HCT116 (cell line): ENCODE results near the gene LMOD3. TPM values are rescaled to one million over a fixed set of nuclear protein-coding genes. Genes with fewer than 3 reads are reported as not detected.
A peak's percentile ranks its signal among the peaks of the same experiment; 100 is the strongest.

Source experiments
- ATAC-seq: fragments of 200-7000 bp; cut with Tn5 transposase; 2 replicates; pipeline ENCODE4 v1.9.1; 2020; ENCODE audit warnings: mild to moderate bottlenecking, moderate library complexity
- BruUV-seq: library from RNA; stranded (reverse); fragments of 400-500 nt; replicated peaks from 2 replicates; lab custom pipeline; 2021; lab: Mats Ljungman, UMichigan
- CTCF ChIA-PET: fragments of 300-600 bp; sonication (Branson Sonifier 250); formaldehyde crosslinking; loops from one replicate; lab custom pipeline; 2021; ENCODE audit warnings: antibody characterized with exemption; lab: Charles Lee
- POLR2A ChIA-PET: fragments of 300-600, 350-600 bp; sonication (Branson Sonifier 250); formaldehyde crosslinking; loops from one replicate; lab custom pipeline; 2021; ENCODE audit warnings: antibody characterized with exemption; lab: Charles Lee
- RAD21 ChIA-PET, 2 experiments: fragments of 300-600 bp; sonication (Branson Sonifier 250); formaldehyde crosslinking; loops; one replicate each; lab custom pipeline; 2023; ENCODE audit warnings: low total read pairs in 2 of 2; ENCODE audit not compliant: uncharacterized antibody in 2 of 2, unreplicated experiment in 2 of 2, low non-redundant PET in 1 of 2; lab: Charles Lee
- DNase-seq: peaks from one replicate; pipeline ENCODE4 v3.0.0-alpha.2; 2010; ENCODE audit warnings: low read depth, low spot score
- H2AFZ ChIP-seq: fragments of 200-600 bp; shearing (Covaris generic), sonication (generic); 2 replicates; pipeline ENCODE4 v1.6.1; 2017; ENCODE audit warnings: low read depth, mixed run types, mixed read lengths, antibody characterized with exemption, low read length; ENCODE audit not compliant: poor library complexity, severe bottlenecking
- H3K27ac ChIP-seq: 2 replicates; pipeline ENCODE4 v1.5.1; 2012; ENCODE audit warnings: low read depth, low read length
- H3K27me3 ChIP-seq: fragments of 200-600 bp; sonication (generic); 2 replicates; pipeline ENCODE4 v1.6.1; 2016; ENCODE audit warnings: mixed run types, low read length, mixed read lengths; ENCODE audit not compliant: insufficient read depth
- H3K36me3 ChIP-seq, 2 experiments: fragments of 200-500 bp in 1 of 2; fragments of 200-600 bp in 1 of 2; sonication (Bioruptor generic) in 1 of 2; sonication (generic) in 1 of 2; 2 replicates each; pipeline versions ENCODE4 v1.5.1 to v1.6.1; 2014 to 2016; ENCODE audit warnings: low read length in 2 of 2, inconsistent platforms in 1 of 2, mixed read lengths in 1 of 2, mixed run types in 1 of 2; ENCODE audit not compliant: insufficient read depth in 2 of 2, control insufficient read depth in 1 of 2
- H3K4me1 ChIP-seq, 2 experiments: fragments of 200-600 bp in 1 of 2; sonication (generic) in 1 of 2; 2 replicates each; pipeline versions ENCODE4 v1.5.1 to v1.6.1; 2012 to 2017; ENCODE audit warnings: low read length in 2 of 2, inconsistent platforms in 1 of 2, mild to moderate bottlenecking in 1 of 2, mixed read lengths in 1 of 2, mixed run types in 1 of 2, moderate library complexity in 1 of 2; ENCODE audit not compliant: insufficient read depth in 2 of 2, control insufficient read depth in 1 of 2
- H3K4me2 ChIP-seq: fragments of 200-600 bp; sonication (generic); 2 replicates; pipeline ENCODE4 v1.6.1; 2017; ENCODE audit warnings: mixed run types, low read length, mixed read lengths
- H3K4me3 ChIP-seq, 2 experiments: fragments of 200-600 bp in 1 of 2; sonication (generic) in 1 of 2; replicated peaks in 1 of 2; 2 replicates each; pipeline ENCODE4 v1.5.1; 2011 to 2016; ENCODE audit warnings: low read length in 2 of 2, control low read depth in 1 of 2, low read depth in 1 of 2, mild to moderate bottlenecking in 1 of 2, mixed read lengths in 1 of 2, mixed run types in 1 of 2
- H3K79me2 ChIP-seq: fragments of 200-600 bp; sonication (generic); 2 replicates; pipeline ENCODE4 v1.6.1; 2017; ENCODE audit warnings: mild to moderate bottlenecking, mixed run types, low read length, moderate library complexity, mixed read lengths; ENCODE audit not compliant: insufficient read depth
- H3K9ac ChIP-seq: fragments of 200-600 bp; sonication (generic); 2 replicates; pipeline ENCODE4 v1.6.1; 2016; ENCODE audit warnings: low read length, mixed read lengths
- H3K9me2 ChIP-seq: fragments of 200-600 bp; sonication (generic), shearing (Covaris generic); 2 replicates; pipeline ENCODE4 v1.6.1; 2017; ENCODE audit warnings: mixed run types, mild to moderate bottlenecking, moderate library complexity; ENCODE audit not compliant: insufficient read depth
- H3K9me3 ChIP-seq, 2 experiments: fragments of 200-500 bp in 1 of 2; fragments of 200-600 bp in 1 of 2; sonication (Bioruptor generic) in 1 of 2; sonication (generic) in 1 of 2; 2 replicates each; pipeline ENCODE4 v1.6.1; 2014 to 2017; ENCODE audit warnings: low read length in 2 of 2, mixed read lengths in 2 of 2, inconsistent platforms in 1 of 2, low read depth in 1 of 2, mild to moderate bottlenecking in 1 of 2, mixed run types in 1 of 2, moderate library complexity in 1 of 2; ENCODE audit not compliant: control insufficient read depth in 1 of 2, insufficient read depth in 1 of 2
- H4K20me1 ChIP-seq: fragments of 200-600 bp; sonication (generic), shearing (Covaris generic); 2 replicates; pipeline ENCODE4 v1.6.1; 2017; ENCODE audit warnings: mixed run types, mild to moderate bottlenecking, moderate library complexity; ENCODE audit not compliant: insufficient read depth
- CBX3 ChIP-seq: IDR thresholded peaks from 2 replicates; pipeline ENCODE4 v1.6.1; 2012; ENCODE audit warnings: low read depth
- CEBPB ChIP-seq: IDR thresholded peaks from 2 replicates; pipeline ENCODE4 v1.6.1; 2012; ENCODE audit warnings: low read depth
- EGR1 ChIP-seq: IDR thresholded peaks from 2 replicates; pipeline ENCODE4 v1.6.1; 2012; ENCODE audit warnings: low read depth
- ELF1 ChIP-seq: IDR thresholded peaks from 2 replicates; pipeline ENCODE4 v1.6.1; 2012; ENCODE audit warnings: low read depth, borderline replicate concordance
- EZH2 ChIP-seq: fragments of 200-600 bp; sonication (generic); IDR thresholded peaks from 2 replicates; pipeline ENCODE4 v1.6.1; 2017; ENCODE audit warnings: antibody characterized with exemption, mixed run types
- EZH2phosphoT487 ChIP-seq: fragments of 200-600 bp; IDR thresholded peaks from 2 replicates; pipeline ENCODE4 v1.6.1; 2018; ENCODE audit warnings: antibody characterized with exemption, borderline replicate concordance
- FOSL1 ChIP-seq: IDR thresholded peaks from 2 replicates; pipeline ENCODE4 v1.6.1; 2012; ENCODE audit warnings: low read depth
- JUND ChIP-seq: IDR thresholded peaks from 2 replicates; pipeline ENCODE4 v1.6.1; 2012
- POLR2A ChIP-seq: IDR thresholded peaks from 2 replicates; pipeline ENCODE4 v1.7.0; 2011; ENCODE audit warnings: borderline replicate concordance; ENCODE audit not compliant: insufficient read depth, insufficient read length; ENCODE audit errors: extremely low read depth
- POLR2AphosphoS5 ChIP-seq: IDR thresholded peaks from 2 replicates; pipeline ENCODE4 v1.6.1; 2011; ENCODE audit warnings: mild to moderate bottlenecking, low read depth, low read length, moderate library complexity
- RAD21 ChIP-seq: IDR thresholded peaks from 2 replicates; pipeline ENCODE4 v1.6.1; 2012; ENCODE audit warnings: low read depth, mild to moderate bottlenecking
- SP1 ChIP-seq: IDR thresholded peaks from 2 replicates; pipeline ENCODE4 v1.6.1; 2012; ENCODE audit warnings: low read depth
- SRF ChIP-seq: IDR thresholded peaks from 2 replicates; pipeline ENCODE4 v1.6.1; 2012; ENCODE audit warnings: low read depth
- TCF7L2 ChIP-seq: IDR thresholded peaks from 2 replicates; pipeline ENCODE4 v1.7.0; 2011; ENCODE audit warnings: borderline replicate concordance, inconsistent platforms; ENCODE audit not compliant: insufficient read depth, insufficient read length; ENCODE audit errors: extremely low read depth
- ZFX ChIP-seq: fragments of 450-650 bp; IDR thresholded peaks from 2 replicates; pipeline ENCODE4 v1.6.1; 2017
- ZNF274 ChIP-seq: fragments of 200-500 bp; sonication (Bioruptor generic); IDR thresholded peaks from 2 replicates; pipeline ENCODE4 v1.6.1; 2014; ENCODE audit warnings: mild to moderate bottlenecking, low read depth, low read length, inconsistent platforms
- intact Hi-C: fragments of 100-400 bp; cut with micrococcal nuclease; formaldehyde crosslinking; loops from 2 replicates; pipeline ENCODE4 v1.10.0; 2022
- total RNA-seq: library from RNA; stranded (reverse); gene quantifications from one replicate; pipeline ENCODE4 v1.2.1, GENCODE V29; 2021; ENCODE audit not compliant: unreplicated experiment
- TF ChIP-seq, protein P1 (sequence below): IDR thresholded peaks from 2 replicates; pipeline ENCODE4 v1.6.1; 2011; ENCODE audit warnings: mild to moderate bottlenecking, low read length, moderate library complexity; ENCODE audit not compliant: insufficient replicate concordance; ENCODE audit errors: extremely low read depth
- TF ChIP-seq, protein P2 (sequence below), 3 experiments: fragments of 200-600 bp in 1 of 3; sonication (generic) in 1 of 3; IDR thresholded peaks in 2 of 3; conservative IDR thresholded peaks in 1 of 3; 2 replicates each; pipeline ENCODE4 v1.5.1; 2012 to 2017; ENCODE audit warnings: low read depth in 2 of 3, low read length in 2 of 3, antibody characterized with exemption in 1 of 3, borderline replicate concordance in 1 of 3, control low read depth in 1 of 3, mild to moderate bottlenecking in 1 of 3, mixed read lengths in 1 of 3, mixed run types in 1 of 3, moderate library complexity in 1 of 3; ENCODE audit not compliant: insufficient read depth in 1 of 3
- TF ChIP-seq, protein P3 (sequence below): IDR thresholded peaks from 2 replicates; pipeline ENCODE4 v1.6.1; 2012
- TF ChIP-seq, protein P4 (sequence below): IDR thresholded peaks from 2 replicates; pipeline ENCODE4 v1.6.1; 2012; ENCODE audit warnings: low read depth

The LMOD3 gene
- total RNA-seq, 1 experiment from 2014 or later = not detected

DNA sequence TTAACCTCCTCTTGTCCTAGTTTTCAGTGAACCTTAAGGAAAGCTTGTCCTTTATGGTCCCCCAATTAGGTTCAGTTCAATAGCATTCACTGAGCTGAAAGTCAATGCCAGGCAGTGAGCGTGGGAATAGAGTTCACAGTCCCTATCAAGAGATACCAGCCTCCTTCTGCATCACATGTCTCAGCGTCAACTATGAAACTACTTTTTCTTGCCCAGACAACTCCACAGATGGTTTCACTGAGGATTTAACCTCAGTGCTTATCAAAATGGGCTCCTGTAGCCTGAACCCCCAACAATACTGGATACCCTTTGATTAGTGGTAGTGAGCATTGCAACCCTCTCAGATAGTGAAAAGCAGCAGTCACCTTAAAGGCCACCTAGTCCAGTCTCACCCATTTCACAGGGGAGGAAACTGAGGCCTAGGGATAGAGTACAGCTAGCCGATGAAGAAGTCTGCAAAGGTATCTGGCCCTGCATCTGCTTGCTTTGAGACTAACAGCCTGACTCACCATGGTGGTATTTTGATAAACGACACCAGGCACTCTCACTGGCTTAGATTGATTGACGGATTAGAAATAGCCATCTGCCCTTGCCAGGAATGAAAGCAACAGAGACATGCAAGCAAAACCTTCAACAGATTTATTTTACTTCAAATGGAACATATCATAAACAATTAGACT is 40.7 kb downstream of the LMOD3 start:
- ATAC-seq (no peak), DNase-seq (no peak)
- Histone ChIP-seq H3K9me3 (no peaks in the 10 kb centered on the region), H3K27ac (no peak overlapping the region), H3K9ac (no peak overlapping the region), H3K27me3 (no peaks in the 10 kb centered on the region), H3K9me2 (no peaks in the 10 kb centered on the region), H3K36me3 (no peaks in the 10 kb centered on the region), H3K4me3 (no peak overlapping the region), H3K4me2 (peak overlapping the region; percentile 40), H2AFZ (no peak overlapping the region), H3K4me1 (peaks cover 28 to 58% of the 10 kb centered on the region in 2 experiments), H3K79me2 (peaks cover 43% of the 10 kb centered on the region), H4K20me1 (no peaks in the 10 kb centered on the region)
- intact Hi-C loops = loop anchor here (2.0 kb wide), 1 partner anchor 69 kb away; the partner anchor contains the start of gene EOGT
- POLR2A ChIA-PET = no interaction called here
- BruUV-seq = no TSS peak
- RAD21 ChIA-PET = no interaction called here
- CTCF ChIA-PET = no interaction called here
- no peak for TF ChIP-seq POLR2A
- no peak for TF ChIP-seq CEBPB
- TF ChIP-seq ELF1 = no peak
- peak; percentile 58; the same call in 1 of the 2 replicates for TF ChIP-seq CBX3
- no peak for TF ChIP-seq RAD21
- TF ChIP-seq, protein P1, sequence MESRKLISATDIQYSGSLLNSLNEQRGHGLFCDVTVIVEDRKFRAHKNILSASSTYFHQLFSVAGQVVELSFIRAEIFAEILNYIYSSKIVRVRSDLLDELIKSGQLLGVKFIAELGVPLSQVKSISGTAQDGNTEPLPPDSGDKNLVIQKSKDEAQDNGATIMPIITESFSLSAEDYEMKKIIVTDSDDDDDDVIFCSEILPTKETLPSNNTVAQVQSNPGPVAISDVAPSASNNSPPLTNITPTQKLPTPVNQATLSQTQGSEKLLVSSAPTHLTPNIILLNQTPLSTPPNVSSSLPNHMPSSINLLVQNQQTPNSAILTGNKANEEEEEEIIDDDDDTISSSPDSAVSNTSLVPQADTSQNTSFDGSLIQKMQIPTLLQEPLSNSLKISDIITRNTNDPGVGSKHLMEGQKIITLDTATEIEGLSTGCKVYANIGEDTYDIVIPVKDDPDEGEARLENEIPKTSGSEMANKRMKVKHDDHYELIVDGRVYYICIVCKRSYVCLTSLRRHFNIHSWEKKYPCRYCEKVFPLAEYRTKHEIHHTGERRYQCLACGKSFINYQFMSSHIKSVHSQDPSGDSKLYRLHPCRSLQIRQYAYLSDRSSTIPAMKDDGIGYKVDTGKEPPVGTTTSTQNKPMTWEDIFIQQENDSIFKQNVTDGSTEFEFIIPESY = no peak
- TF ChIP-seq ZNF274 = no peak
- TF ChIP-seq, protein P2, sequence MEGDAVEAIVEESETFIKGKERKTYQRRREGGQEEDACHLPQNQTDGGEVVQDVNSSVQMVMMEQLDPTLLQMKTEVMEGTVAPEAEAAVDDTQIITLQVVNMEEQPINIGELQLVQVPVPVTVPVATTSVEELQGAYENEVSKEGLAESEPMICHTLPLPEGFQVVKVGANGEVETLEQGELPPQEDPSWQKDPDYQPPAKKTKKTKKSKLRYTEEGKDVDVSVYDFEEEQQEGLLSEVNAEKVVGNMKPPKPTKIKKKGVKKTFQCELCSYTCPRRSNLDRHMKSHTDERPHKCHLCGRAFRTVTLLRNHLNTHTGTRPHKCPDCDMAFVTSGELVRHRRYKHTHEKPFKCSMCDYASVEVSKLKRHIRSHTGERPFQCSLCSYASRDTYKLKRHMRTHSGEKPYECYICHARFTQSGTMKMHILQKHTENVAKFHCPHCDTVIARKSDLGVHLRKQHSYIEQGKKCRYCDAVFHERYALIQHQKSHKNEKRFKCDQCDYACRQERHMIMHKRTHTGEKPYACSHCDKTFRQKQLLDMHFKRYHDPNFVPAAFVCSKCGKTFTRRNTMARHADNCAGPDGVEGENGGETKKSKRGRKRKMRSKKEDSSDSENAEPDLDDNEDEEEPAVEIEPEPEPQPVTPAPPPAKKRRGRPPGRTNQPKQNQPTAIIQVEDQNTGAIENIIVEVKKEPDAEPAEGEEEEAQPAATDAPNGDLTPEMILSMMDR (IDR thresholded peaks at IDR 0.05 in 2 of 3, conservative IDR thresholded peaks at IDR 0.05 in 1 of 3; ENCODE audit: borderline replicate concordance in 1 of 3, insufficient read depth in 1 of 3, low read depth in 2 of 3, low read length in 2 of 3) = no peak
- TF ChIP-seq FOSL1 = peak; percentile 30; the same call in 1 of the 2 replicates
- TF ChIP-seq SRF = no peak
- TF ChIP-seq SP1 = no peak
- TF ChIP-seq EZH2 = no peak
- no peak for TF ChIP-seq TCF7L2
- TF ChIP-seq, protein P3, sequence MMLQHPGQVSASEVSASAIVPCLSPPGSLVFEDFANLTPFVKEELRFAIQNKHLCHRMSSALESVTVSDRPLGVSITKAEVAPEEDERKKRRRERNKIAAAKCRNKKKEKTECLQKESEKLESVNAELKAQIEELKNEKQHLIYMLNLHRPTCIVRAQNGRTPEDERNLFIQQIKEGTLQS = no peak
- TF ChIP-seq EZH2phosphoT487 = no peak
- TF ChIP-seq EGR1 = no peak
- no peak for TF ChIP-seq POLR2AphosphoS5
- TF ChIP-seq, protein P4, sequence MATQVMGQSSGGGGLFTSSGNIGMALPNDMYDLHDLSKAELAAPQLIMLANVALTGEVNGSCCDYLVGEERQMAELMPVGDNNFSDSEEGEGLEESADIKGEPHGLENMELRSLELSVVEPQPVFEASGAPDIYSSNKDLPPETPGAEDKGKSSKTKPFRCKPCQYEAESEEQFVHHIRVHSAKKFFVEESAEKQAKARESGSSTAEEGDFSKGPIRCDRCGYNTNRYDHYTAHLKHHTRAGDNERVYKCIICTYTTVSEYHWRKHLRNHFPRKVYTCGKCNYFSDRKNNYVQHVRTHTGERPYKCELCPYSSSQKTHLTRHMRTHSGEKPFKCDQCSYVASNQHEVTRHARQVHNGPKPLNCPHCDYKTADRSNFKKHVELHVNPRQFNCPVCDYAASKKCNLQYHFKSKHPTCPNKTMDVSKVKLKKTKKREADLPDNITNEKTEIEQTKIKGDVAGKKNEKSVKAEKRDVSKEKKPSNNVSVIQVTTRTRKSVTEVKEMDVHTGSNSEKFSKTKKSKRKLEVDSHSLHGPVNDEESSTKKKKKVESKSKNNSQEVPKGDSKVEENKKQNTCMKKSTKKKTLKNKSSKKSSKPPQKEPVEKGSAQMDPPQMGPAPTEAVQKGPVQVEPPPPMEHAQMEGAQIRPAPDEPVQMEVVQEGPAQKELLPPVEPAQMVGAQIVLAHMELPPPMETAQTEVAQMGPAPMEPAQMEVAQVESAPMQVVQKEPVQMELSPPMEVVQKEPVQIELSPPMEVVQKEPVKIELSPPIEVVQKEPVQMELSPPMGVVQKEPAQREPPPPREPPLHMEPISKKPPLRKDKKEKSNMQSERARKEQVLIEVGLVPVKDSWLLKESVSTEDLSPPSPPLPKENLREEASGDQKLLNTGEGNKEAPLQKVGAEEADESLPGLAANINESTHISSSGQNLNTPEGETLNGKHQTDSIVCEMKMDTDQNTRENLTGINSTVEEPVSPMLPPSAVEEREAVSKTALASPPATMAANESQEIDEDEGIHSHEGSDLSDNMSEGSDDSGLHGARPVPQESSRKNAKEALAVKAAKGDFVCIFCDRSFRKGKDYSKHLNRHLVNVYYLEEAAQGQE = no peak
- TF ChIP-seq ZFX = no peak
- peak; percentile 31; the same call in 1 of the 2 replicates for TF ChIP-seq JUND
